GM03348 (cell line): ENCODE results near the gene MT1HL1.
"Not testable (repeated sequence)": the region's sequence is repeated elsewhere in the genome, so short reads cannot be mapped to it uniquely, and the experiment has no call there.

Source experiments
- DNase-seq: peaks from one replicate; pipeline ENCODE4 v3.0.0; 2012; ENCODE audit warnings: low spot score

The MT1HL1 gene

GRCh38 chr1:237016626-237017025 is 12.4 kb upstream of the MT1HL1 start:
- no peak for DNase-seq

- no peak for DNase-seq
Measured at GRCh38 chr1:237013608-237014007, 9.4 kb upstream of the MT1HL1 start.

- no peak for DNase-seq
Measured at GRCh38 chr1:237012788-237013383, 8.6 kb upstream of the MT1HL1 start.

- no peak for DNase-seq
Measured at GRCh38 chr1:237012361-237012760, 8.1 kb upstream of the MT1HL1 start.

- no peak for DNase-seq
Measured at GRCh38 chr1:237011432-237011831, 7.2 kb upstream of the MT1HL1 start.

GRCh38 chr1:237009611-237010010 is 5.4 kb upstream of the MT1HL1 start:
- no peak for DNase-seq

- no peak for DNase-seq
Measured at GRCh38 chr1:237007147-237007881, 3.1 kb upstream of the MT1HL1 start.

- DNase-seq = no peak
Measured at GRCh38 chr1:237005674-237006073, 1.4 kb upstream of the MT1HL1 start.

- DNase-seq = no peak
Measured at GRCh38 chr1:237003516-237003915, 725 bp downstream of the MT1HL1 start.

GRCh38 chr1:237000191-237000590 is 4.0 kb downstream of the MT1HL1 start:
- no peak for DNase-seq

GRCh38 chr1:236998546-236998945 is 5.7 kb downstream of the MT1HL1 start:
- DNase-seq = no peak

- DNase-seq = no peak
Measured at GRCh38 chr1:236997882-236998281, 6.4 kb downstream of the MT1HL1 start.

- DNase-seq = no peak
Measured at GRCh38 chr1:236997361-236997760, 6.9 kb downstream of the MT1HL1 start.

GRCh38 chr1:236994450-236994849 is 9.8 kb downstream of the MT1HL1 start:
- DNase-seq = no peak

GRCh38 chr1:236992449-236992848 is 11.8 kb downstream of the MT1HL1 start:
- DNase-seq = no peak

GRCh38 chr1:236990052-236990445 is 14.2 kb downstream of the MT1HL1 start:
- DNase-seq = no peak

GRCh38 chr1:236989290-236990051 is 14.8 kb downstream of the MT1HL1 start:
- no peak for DNase-seq

- no peak for DNase-seq
Measured at GRCh38 chr1:236983818-236984217, 20.4 kb downstream of the MT1HL1 start.

- DNase-seq = no peak
Measured at GRCh38 chr1:236982380-236982779, 21.9 kb downstream of the MT1HL1 start.

- DNase-seq = not testable (repeated sequence)
Measured at GRCh38 chr1:236981431-236981830, 22.8 kb downstream of the MT1HL1 start.

- no peak for DNase-seq
Measured at GRCh38 chr1:236980673-236981072, 23.6 kb downstream of the MT1HL1 start.

GRCh38 chr1:236979149-236979900 is 24.9 kb downstream of the MT1HL1 start:
- DNase-seq = no peak
